Nephron (organoid): ENCODE measurements around the gene TMBIM1.

Source experiments
- H3K27ac Mint-ChIP-seq, 3 experiments: 2 replicates each; pipeline ENCODE4 v1.8.0; 2020; ENCODE audit warnings: mixed read lengths in 3 of 3, mild to moderate bottlenecking in 2 of 3, moderate library complexity in 1 of 3
- H3K27me3 Mint-ChIP-seq: 2 replicates; pipeline ENCODE4 v1.8.0; 2021; ENCODE audit warnings: low read depth, mild to moderate bottlenecking, moderate library complexity, mixed read lengths
- H3K36me3 Mint-ChIP-seq: 2 replicates; pipeline ENCODE4 v1.8.0; 2020; ENCODE audit warnings: low read depth, mixed read lengths
- H3K4me1 Mint-ChIP-seq: 2 replicates; pipeline ENCODE4 v1.8.0; 2020; ENCODE audit warnings: mixed read lengths
- H3K4me3 Mint-ChIP-seq, 3 experiments: 2 replicates each; pipeline ENCODE4 v1.8.0; 2020; ENCODE audit warnings: mild to moderate bottlenecking in 3 of 3, mixed read lengths in 3 of 3, moderate library complexity in 2 of 3
- H3K9me3 Mint-ChIP-seq: 2 replicates; pipeline ENCODE4 v1.8.0; 2020; ENCODE audit warnings: mixed read lengths
- TF ChIP-seq, protein P1 (sequence below), 3 experiments: fragments of 200-600 bp; sonication (generic); IDR thresholded peaks; one replicate each; pipeline ENCODE4 v1.5.0; 2021; ENCODE audit warnings: antibody characterized with exemption in 3 of 3; ENCODE audit not compliant: unreplicated experiment in 3 of 3

TMBIM1 gene

DNA sequence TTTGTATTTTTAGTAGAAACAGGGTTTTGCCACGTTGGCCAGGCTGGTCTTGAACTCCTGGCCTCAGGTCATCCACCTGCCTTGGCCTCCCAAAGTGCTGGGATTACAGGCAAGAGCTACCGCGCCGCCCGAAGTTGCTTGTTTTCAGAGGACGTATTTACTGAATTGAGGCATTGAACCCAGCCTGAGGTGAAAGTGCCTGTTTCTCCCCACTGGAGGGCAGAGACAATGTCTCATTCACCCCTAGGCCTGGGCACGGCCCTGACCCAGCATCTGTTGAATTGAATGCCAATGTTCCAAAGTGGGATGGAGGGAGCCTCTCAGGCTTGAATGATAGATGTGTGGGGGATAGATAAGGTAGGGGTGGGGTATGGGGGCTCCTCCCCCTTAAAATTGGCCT is 4.5 kb upstream of the TMBIM1 start:
- H3K4me3 Mint-ChIP-seq, result no peak overlapping the region
- peak overlapping the region in 1 of 3 experiments; percentile 11 for H3K27ac Mint-ChIP-seq
- no peaks in the 10 kb centered on the region for H3K36me3 Mint-ChIP-seq
- peaks cover 31% of the 10 kb centered on the region for H3K4me1 Mint-ChIP-seq
- H3K27me3 Mint-ChIP-seq, result no peaks in the 10 kb centered on the region
- H3K9me3 Mint-ChIP-seq, result no peaks in the 10 kb centered on the region
- TF ChIP-seq, protein P1, sequence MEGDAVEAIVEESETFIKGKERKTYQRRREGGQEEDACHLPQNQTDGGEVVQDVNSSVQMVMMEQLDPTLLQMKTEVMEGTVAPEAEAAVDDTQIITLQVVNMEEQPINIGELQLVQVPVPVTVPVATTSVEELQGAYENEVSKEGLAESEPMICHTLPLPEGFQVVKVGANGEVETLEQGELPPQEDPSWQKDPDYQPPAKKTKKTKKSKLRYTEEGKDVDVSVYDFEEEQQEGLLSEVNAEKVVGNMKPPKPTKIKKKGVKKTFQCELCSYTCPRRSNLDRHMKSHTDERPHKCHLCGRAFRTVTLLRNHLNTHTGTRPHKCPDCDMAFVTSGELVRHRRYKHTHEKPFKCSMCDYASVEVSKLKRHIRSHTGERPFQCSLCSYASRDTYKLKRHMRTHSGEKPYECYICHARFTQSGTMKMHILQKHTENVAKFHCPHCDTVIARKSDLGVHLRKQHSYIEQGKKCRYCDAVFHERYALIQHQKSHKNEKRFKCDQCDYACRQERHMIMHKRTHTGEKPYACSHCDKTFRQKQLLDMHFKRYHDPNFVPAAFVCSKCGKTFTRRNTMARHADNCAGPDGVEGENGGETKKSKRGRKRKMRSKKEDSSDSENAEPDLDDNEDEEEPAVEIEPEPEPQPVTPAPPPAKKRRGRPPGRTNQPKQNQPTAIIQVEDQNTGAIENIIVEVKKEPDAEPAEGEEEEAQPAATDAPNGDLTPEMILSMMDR (IDR thresholded peaks at IDR 0.05; ENCODE audit: unreplicated experiment in 3 of 3), result no peak

DNA sequence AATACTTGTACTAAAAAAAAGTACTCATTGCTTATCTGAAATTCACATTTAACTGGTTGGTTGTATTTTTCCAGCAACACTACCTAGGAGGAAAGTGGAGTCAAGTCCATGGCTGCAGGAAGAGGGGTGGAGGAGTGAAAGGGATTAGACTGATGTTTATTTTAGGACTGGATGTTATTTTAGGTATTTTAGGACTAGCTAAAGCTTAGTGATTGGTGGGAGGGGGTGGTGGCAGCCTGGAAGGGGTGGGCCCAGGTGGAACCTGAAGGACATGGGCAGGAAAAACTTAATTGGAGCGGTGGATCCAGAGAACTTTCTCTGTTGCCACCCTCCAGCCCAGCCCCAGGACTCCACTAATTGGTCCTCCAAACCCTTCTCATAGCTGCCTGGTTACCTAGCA is 3.9 kb upstream of the TMBIM1 start:
- Mint-ChIP-seq H3K4me1 (peaks cover 36% of the 10 kb centered on the region), H3K27me3 (no peaks in the 10 kb centered on the region), H3K27ac (peak overlapping the region in 2 of 3 experiments; percentile 18 to 77), H3K36me3 (no peaks in the 10 kb centered on the region), H3K9me3 (no peaks in the 10 kb centered on the region), H3K4me3 (peak overlapping the region in 1 of 3 experiments; percentile 1)
- TF ChIP-seq, protein P1 (IDR thresholded peaks at IDR 0.05; ENCODE audit: unreplicated experiment in 3 of 3), result no peak

DNA sequence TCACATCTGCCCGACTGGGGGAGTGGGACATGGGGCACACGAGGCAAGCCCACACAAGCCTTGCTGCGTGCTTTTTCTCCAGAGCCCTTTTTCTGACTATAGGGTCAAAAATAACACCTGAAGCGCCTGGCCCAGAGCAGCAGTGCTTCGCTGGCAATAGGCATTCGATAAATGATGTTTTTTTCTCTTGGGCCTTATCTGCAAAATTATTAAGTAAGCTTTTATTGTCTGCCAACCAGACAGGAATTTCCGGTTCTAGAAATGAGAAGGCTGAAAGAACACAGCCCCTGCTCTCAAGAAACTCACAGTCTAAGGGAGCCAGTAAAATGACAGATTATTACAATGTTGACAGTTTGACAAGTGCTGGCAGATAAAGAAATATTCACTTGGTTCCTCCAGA is 2.7 kb upstream of the TMBIM1 start:
- TF ChIP-seq, protein P1 (IDR thresholded peaks at IDR 0.05; ENCODE audit: unreplicated experiment in 3 of 3), result no peak
- Mint-ChIP-seq H3K27ac (peak overlapping the region; percentile 77 to 92 (median 90)), H3K27me3 (no peaks in the 10 kb centered on the region), H3K4me1 (peaks cover 47% of the 10 kb centered on the region), H3K9me3 (no peaks in the 10 kb centered on the region), H3K4me3 (peak overlapping the region; percentile 29 to 63 (median 36)), H3K36me3 (no peaks in the 10 kb centered on the region)

DNA sequence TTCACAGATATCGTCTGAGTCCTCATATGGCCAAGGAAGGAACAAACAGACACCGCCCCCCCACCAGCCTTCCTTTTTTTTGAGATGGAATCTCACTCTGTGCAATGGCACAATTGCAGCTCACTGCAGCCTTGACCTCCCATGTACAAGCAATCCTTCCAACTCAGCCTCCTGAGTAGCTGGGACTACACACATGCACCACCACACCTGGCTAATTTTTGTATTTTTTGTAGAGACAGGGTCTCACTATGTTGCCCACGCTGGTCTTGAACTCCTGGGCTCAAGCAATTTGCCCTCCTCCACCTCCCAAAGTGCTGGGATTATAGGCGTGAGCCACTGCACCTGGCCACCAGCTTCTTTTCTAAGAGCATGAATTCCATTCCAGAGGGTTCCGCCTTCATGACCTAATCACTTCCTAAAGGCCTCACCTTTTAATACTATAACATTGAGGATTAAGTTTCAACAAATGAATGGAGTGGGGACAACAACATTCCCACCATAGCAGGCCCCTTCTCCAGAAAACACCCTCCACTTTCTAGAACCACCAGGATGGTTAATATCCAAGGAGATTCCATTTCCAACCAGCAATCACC is 2.2 kb upstream of the TMBIM1 start:
- Mint-ChIP-seq H3K27ac (peak overlapping the region; percentile 77 to 92 (median 90)), H3K36me3 (no peaks in the 10 kb centered on the region), H3K4me1 (peaks cover 52% of the 10 kb centered on the region), H3K4me3 (peak overlapping the region; percentile 36 to 63 (median 50)), H3K9me3 (no peaks in the 10 kb centered on the region), H3K27me3 (no peaks in the 10 kb centered on the region)
- TF ChIP-seq, protein P1 (IDR thresholded peaks at IDR 0.05; ENCODE audit: unreplicated experiment in 3 of 3), result no peak

DNA sequence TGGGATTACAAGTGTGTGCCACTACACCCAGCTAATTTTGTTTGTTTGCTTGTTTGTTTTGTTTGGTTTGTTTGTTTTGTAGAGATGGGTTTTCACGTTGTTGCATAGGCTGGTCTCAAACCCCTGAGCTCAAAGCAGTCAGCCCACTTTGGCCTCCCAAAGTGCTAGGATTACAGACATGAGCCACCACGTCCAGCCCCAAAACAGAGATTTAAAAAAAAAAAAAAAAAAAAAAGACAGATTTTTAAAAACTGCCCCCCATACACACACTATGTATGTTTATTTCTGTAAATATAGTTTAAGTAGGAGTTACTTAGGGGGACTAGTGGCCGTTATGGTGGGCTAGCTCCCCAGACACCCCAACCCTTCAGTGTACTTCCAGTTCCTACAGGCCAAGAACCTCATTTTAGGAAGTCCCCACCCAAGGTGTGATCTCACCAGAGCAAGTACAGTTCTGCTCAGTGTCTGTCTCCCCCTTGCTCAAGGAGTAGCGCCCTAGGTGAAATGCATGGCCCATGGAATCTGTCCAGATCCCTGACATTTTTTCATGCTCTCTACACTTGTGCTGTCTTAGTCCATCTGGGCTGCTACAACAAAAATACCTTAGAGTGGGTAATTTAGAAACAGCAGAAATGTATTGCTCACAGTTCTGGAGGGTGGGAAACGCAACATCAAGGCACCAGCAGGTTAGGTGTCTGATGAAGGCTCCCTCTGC is 1.6 kb upstream of the TMBIM1 start:
- Mint-ChIP-seq H3K27me3 (no peaks in the 10 kb centered on the region), H3K9me3 (no peaks in the 10 kb centered on the region), H3K36me3 (no peaks in the 10 kb centered on the region), H3K4me1 (peaks cover 54% of the 10 kb centered on the region), H3K27ac (peak overlapping the region; percentile 77 to 92 (median 90)), H3K4me3 (peak overlapping the region; percentile 16 to 53 (median 38))
- TF ChIP-seq, protein P1 (IDR thresholded peaks at IDR 0.05; ENCODE audit: unreplicated experiment in 3 of 3), result no peak
